Measurements from ENCODE around the gene PTPRM.

The PTPRM gene

DNA sequence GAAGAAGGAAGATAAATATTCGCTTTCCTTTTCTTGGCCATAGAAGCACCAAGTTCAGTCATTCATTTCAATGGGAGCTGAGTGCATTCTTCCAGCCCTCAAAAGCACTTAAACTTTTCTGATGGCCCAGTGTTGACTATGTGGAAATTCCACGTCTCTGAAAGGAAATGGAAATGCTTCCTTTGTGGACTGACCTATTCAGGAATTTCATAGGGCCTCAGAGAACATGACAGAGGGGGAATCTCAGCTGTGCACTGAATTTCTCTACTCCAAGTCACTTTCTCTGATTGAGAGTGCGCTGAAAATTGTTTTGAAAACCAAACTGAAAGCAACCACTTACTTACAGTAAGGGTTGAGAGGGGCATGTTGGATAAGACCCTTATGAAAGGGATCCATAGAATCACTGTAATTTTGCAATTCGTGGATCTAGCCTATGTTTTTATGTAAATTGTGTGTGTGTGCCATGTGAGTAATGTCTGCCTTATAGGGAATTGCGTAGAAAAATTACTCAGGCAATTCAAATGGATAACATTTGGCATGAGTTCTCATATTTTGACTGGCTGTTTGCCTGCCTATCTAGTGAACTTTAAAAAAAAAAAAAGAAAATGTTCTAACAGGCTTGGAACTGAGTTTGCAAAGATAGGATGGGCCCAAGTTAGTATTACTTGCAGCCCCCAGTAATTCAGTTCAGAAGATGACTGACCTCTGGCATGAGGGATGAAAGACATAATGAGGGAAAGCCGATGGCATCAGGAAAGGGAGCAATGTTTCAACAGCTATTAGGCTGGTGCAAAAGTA is 437.0 kb downstream of the PTPRM start:
- no peak overlapping the region for H3K27ac ChIP-seq
- POLR2A ChIA-PET (ENCODE audit: low non-redundant PET) = no interaction called here
- CTCF ChIA-PET = interaction anchor here (0.6 kb wide), 1 partner anchor 37 kb away, joined by 3 read pairs; no protein-coding TSS in a partner anchor
- no peak for TF ChIP-seq CTCF (conservative IDR thresholded peaks at IDR 0.05; ENCODE audit: low read depth)
- no peak for DNase-seq (ENCODE audit: low spot score)

DNA sequence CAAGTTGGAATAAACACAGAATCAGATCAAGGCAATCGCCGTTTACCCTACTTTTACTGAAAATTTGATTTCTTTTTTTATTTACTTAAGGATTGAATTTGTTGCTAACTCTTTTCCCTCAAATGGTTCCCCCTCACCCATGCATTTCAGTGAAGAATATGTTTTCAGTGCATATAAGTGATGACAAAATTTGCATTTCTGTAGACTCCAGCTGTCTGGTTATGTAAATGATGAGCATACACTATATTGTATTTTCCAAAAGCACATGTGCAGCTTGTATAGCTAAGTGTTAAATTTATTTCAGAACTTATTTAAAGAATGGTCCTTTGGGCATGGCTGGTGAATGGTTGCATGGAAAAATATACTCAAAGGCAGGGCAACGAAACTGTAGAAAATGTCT is 437.7 kb downstream of the PTPRM start:
- ChIA-PET CTCF (interaction anchor here (0.6 kb wide), 1 partner anchor 36 kb away, joined by 3 read pairs; no protein-coding TSS in a partner anchor), POLR2A (ENCODE audit: low non-redundant PET) (no interaction called here)
- no peak for TF ChIP-seq CTCF (conservative IDR thresholded peaks at IDR 0.05; ENCODE audit: low read depth)
- H3K27ac ChIP-seq = no peak overlapping the region
- no peak for DNase-seq (ENCODE audit: low spot score)

- no peak for DNase-seq (ENCODE audit: low spot score)
- TF ChIP-seq CTCF (conservative IDR thresholded peaks at IDR 0.05; ENCODE audit: low read depth) = no peak
- POLR2A ChIA-PET (ENCODE audit: low non-redundant PET) = no interaction called here
- CTCF ChIA-PET = no interaction called here
- no peak overlapping the region for H3K27ac ChIP-seq
These were observed 438.9 kb downstream of the PTPRM start for GRCh38 chr18:8005870-8006569.

DNA sequence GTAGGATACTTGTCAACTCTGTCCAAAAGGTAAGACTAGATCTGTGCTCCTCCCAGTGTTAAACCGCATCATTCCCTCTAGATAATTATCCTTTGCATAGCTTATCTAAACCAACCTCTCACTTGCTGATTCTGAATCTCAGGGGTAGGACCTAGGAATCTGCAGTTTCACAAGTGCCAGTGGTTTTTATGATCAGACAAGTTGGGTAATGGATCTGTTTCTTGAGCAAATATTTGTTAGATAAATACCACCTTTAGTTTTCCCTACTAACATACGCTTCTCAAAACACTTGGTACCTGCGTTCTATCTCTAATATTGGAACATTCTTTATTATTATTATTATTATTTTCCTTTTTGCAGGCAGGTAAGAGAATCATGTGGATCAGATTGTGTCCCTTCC is 439.9 kb downstream of the PTPRM start:
- ChIA-PET POLR2A (ENCODE audit: low non-redundant PET) (no interaction called here), CTCF (no interaction called here)
- no peak for DNase-seq (ENCODE audit: low spot score)
- TF ChIP-seq CTCF (conservative IDR thresholded peaks at IDR 0.05; ENCODE audit: low read depth) = no peak
- H3K27ac ChIP-seq = no peak overlapping the region

DNA sequence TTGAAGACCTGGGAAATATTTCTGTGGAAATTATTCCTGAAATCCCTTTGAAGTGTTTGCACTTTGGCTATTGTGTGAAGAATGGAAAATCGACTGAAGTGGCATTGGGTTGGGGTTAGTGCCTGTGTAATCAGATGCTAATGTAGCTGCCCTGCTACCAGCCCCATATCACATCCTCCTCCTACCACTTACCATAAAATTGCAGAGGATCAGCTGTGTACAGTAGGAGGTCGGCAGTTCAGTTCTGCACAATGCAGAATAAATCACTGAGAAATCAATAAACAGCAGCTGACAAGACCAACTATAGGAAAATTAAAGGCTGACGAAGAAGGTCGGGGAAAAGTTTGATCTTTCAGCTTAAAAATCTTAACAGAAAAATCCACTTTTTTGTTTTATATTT is 440.9 kb downstream of the PTPRM start:
- no peak for TF ChIP-seq CTCF (conservative IDR thresholded peaks at IDR 0.05; ENCODE audit: low read depth)
- H3K27ac ChIP-seq = no peak overlapping the region
- CTCF ChIA-PET = interaction anchor here (1.1 kb wide), 1 partner anchor 18 kb away, joined by 3 read pairs; no protein-coding TSS in a partner anchor
- POLR2A ChIA-PET (ENCODE audit: low non-redundant PET) = no interaction called here
- no peak for DNase-seq (ENCODE audit: low spot score)

DNA sequence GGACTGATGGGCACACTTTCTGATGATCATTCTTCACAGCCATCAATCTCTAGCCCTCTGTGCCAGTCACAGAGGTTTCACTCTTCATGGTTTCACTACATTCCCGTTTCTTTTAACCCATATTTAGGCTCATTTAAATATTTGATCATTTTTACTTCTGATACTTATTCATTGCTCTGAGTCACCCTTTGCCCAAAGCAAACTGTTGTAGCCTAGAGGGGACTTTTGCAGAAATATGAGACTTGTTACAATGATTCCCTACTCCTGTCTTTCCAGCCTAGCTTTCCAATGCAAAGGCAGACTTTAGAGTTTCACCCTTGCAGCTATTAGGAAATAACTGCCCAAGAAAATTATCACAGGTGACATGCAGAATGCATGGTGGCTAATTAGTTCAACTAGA is 444.2 kb downstream of the PTPRM start:
- no peak for DNase-seq (ENCODE audit: low spot score)
- H3K27ac ChIP-seq = no peak overlapping the region
- ChIA-PET POLR2A (ENCODE audit: low non-redundant PET) (no interaction called here), CTCF (no interaction called here)
- TF ChIP-seq CTCF (conservative IDR thresholded peaks at IDR 0.05; ENCODE audit: low read depth) = no peak

All from RWPE1 (cell line).